ENCODE data around the gene EXOSC7. TPM values are rescaled to one million over a fixed set of nuclear protein-coding genes. Genes with fewer than 3 reads are reported as not detected.

The EXOSC7 gene
- total RNA-seq, 2 donors from 2014 or later, result 43.3 to 45.9 TPM

DNA sequence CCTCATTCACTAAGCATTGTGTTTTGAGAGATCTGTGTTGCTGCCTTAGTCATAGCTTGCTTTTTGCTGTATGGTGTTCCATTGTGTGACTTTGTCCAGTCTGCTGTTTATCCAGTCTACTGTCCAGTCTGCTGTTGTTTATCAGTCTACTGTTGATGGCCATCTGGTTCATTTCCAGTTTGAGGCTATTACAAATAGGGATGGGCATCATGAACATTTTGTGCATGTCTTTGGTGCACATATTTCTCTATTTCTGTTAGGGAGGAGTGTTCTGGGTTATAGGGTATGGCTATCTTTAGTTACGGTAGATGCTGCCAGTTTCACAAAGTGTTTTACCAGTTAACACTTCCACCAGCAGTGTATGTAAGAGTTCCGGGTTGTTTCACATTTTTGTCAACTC is 27.8 kb downstream of the EXOSC7 start:
- Histone ChIP-seq H3K4me1 (ENCODE audit: control insufficient read depth in 1 of 2, low read depth in 2 of 2) (no peaks in the 10 kb centered on the region), H3K36me3 (peaks cover 42% of the 10 kb centered on the region), H3K27ac (no peak overlapping the region), H3K27me3 (replicated peaks; ENCODE audit: insufficient read depth) (no peaks in the 10 kb centered on the region), H3K4me3 (no peak overlapping the region), H3K9me3 (no peaks in the 10 kb centered on the region)
- TF ChIP-seq, protein P1, sequence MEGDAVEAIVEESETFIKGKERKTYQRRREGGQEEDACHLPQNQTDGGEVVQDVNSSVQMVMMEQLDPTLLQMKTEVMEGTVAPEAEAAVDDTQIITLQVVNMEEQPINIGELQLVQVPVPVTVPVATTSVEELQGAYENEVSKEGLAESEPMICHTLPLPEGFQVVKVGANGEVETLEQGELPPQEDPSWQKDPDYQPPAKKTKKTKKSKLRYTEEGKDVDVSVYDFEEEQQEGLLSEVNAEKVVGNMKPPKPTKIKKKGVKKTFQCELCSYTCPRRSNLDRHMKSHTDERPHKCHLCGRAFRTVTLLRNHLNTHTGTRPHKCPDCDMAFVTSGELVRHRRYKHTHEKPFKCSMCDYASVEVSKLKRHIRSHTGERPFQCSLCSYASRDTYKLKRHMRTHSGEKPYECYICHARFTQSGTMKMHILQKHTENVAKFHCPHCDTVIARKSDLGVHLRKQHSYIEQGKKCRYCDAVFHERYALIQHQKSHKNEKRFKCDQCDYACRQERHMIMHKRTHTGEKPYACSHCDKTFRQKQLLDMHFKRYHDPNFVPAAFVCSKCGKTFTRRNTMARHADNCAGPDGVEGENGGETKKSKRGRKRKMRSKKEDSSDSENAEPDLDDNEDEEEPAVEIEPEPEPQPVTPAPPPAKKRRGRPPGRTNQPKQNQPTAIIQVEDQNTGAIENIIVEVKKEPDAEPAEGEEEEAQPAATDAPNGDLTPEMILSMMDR (IDR thresholded peaks at IDR 0.05), result no peak
- ATAC-seq (ENCODE audit: insufficient number of reproducible peaks, low FRiP score, low read depth) (no peak), DNase-seq (ENCODE audit: low spot score) (no peak)

DNA sequence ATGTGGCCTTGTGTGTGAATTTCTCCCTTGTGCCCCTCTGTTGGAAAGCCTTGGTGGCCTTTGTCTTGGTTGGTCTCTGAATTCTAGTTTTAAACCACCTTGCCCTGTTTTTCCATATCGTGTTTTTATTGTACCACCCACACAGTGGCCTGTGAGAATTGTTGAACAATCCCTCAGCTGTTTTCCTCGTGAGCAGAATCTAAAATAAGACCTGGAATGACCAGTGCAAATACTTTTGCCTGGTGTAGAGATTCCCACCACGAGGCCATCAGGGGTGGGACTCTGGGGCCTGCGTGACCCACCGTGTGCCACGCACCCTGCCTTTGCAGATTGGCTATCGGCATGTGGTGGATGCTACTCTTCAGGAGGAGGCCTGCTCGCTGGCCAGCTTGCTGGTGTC is 31.0 kb downstream of the EXOSC7 start:
- H3K36me3 ChIP-seq, result peaks cover 24% of the 10 kb centered on the region
- peaks cover 15 to 22% of the 10 kb centered on the region in 2 donors for H3K4me1 ChIP-seq (ENCODE audit: control insufficient read depth in 1 of 2, low read depth in 2 of 2)
- DNase-seq (ENCODE audit: low spot score) (no peak), ATAC-seq (ENCODE audit: insufficient number of reproducible peaks, low FRiP score, low read depth) (no peak)
- H3K9me3 ChIP-seq, result no peaks in the 10 kb centered on the region
- H3K27ac ChIP-seq, result no peak overlapping the region
- H3K27me3 ChIP-seq (replicated peaks; ENCODE audit: insufficient read depth), result no peaks in the 10 kb centered on the region
- H3K4me3 ChIP-seq, result no peak overlapping the region
- TF ChIP-seq, protein P1 (IDR thresholded peaks at IDR 0.05), result no peak

DNA sequence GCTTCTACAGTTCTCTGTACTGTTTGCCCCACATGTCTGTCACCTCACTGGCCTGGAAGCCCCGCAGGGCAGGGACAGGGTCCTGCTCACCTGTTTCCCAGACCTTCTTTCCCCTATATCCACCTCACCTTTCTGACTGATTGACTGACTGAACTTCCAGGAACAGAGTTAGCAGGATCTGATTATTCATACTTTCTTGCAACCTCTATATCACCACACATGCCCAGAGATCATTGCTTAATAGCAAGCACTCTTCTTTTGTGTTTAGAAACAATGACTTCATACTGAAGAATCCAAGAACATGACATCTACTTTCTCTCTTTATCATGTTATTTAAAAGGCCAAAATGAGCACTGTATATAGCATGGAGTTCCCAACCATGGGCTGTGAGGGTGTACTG is 32.1 kb downstream of the EXOSC7 start:
- no peak overlapping the region for H3K27ac ChIP-seq
- ATAC-seq (ENCODE audit: insufficient number of reproducible peaks, low FRiP score, low read depth), result no peak

DNA sequence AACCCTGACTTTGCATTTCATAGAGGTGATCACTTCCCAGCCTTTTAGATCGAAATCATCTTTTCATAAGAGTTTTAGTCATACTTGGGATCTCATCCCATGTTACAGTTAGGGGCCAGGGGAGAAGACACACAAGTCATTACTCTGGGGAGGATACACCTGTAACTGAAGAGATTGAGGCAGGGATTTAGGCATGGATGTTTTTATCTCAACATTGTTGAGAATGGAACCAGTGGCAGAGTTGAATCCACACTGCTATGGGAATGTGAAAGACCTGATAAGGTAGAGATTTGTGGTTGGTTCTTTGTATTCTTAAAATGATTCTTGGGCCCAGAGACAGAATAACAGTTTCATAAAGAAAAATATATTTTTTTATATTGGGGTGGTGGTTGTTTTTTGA is 33.8 kb downstream of the EXOSC7 start:
- TF ChIP-seq, protein P1 (IDR thresholded peaks at IDR 0.05), result no peak
- DNase-seq (ENCODE audit: low spot score) (no peak), ATAC-seq (ENCODE audit: insufficient number of reproducible peaks, low FRiP score, low read depth) (no peak)
- no peaks in the 10 kb centered on the region for H3K27me3 ChIP-seq (replicated peaks; ENCODE audit: insufficient read depth)
- peak overlapping the region; percentile 84 to 90 for H3K27ac ChIP-seq
- H3K4me3 ChIP-seq, result no peak overlapping the region
- H3K9me3 ChIP-seq, result no peaks in the 10 kb centered on the region
- peaks cover 21 to 31% of the 10 kb centered on the region in 2 donors for H3K4me1 ChIP-seq (ENCODE audit: control insufficient read depth in 1 of 2, low read depth in 2 of 2)
- peaks cover 10% of the 10 kb centered on the region for H3K36me3 ChIP-seq

More for the DNA sequence above, 32.1 kb downstream of the EXOSC7 start:
- Histone ChIP-seq H3K27me3 (replicated peaks; ENCODE audit: insufficient read depth) (no peaks in the 10 kb centered on the region), H3K36me3 (peaks cover 17% of the 10 kb centered on the region), H3K4me3 (no peak overlapping the region), H3K4me1 (ENCODE audit: control insufficient read depth in 1 of 2, low read depth in 2 of 2) (peaks cover 21 to 31% of the 10 kb centered on the region in 2 donors), H3K9me3 (no peaks in the 10 kb centered on the region)
- no peak for DNase-seq (ENCODE audit: low spot score)
- TF ChIP-seq, protein P1 (IDR thresholded peaks at IDR 0.05), result no peak

DNA sequence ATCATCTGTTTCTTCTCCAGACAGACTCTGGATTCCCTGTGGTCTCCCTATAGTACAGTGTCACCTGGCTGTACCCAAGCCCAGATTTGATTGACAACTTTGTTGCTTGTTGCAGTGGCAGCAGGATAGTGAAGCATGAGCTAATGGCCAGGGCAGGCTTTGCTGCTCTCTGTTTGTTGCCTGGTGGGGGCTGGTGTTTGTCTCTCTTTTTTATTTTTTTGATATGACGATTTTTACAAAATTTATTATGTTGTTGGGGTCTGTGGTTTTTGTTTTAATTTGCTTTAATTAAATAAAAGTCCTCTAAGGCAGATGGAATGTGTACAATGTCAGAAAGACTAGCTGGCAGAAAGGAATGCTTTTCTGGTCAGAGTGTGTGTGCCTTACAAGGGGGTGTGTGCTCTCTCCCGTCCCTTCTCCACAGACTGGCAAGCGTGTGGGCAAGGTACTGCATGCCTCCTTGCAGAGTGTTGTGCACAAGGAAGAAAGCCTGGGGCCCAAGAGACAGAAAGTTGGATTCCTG is 34.8 kb downstream of the EXOSC7 start:
- DNase-seq (ENCODE audit: low spot score), result no peak
- no peaks in the 10 kb centered on the region for H3K27me3 ChIP-seq (replicated peaks; ENCODE audit: insufficient read depth)
- H3K9me3 ChIP-seq, result no peaks in the 10 kb centered on the region
- H3K4me3 ChIP-seq, result peak overlapping the region; percentile 48
- peaks cover 21 to 31% of the 10 kb centered on the region in 2 donors for H3K4me1 ChIP-seq (ENCODE audit: control insufficient read depth in 1 of 2, low read depth in 2 of 2)
- peaks cover 3% of the 10 kb centered on the region for H3K36me3 ChIP-seq
- peak overlapping the region; percentile 84 to 90 for H3K27ac ChIP-seq
- TF ChIP-seq, protein P1 (IDR thresholded peaks at IDR 0.05), result no peak
- no peak for ATAC-seq (ENCODE audit: insufficient number of reproducible peaks, low FRiP score, low read depth)

Data from thoracic aorta (tissue), 2 donors.